Measurements from ENCODE around the gene FCGR3A. TPM values are rescaled to one million over a fixed set of nuclear protein-coding genes. Genes with fewer than 3 reads are reported as not detected.
"Not testable (repeated sequence)": the region's sequence is repeated elsewhere in the genome, so short reads cannot be mapped to it uniquely, and the experiment has no call there.

FCGR3A gene
- total and polyA plus RNA-seq, 3 donors from 2014 or later = 2.0 to 25.7 (median 5.5) TPM

DNA sequence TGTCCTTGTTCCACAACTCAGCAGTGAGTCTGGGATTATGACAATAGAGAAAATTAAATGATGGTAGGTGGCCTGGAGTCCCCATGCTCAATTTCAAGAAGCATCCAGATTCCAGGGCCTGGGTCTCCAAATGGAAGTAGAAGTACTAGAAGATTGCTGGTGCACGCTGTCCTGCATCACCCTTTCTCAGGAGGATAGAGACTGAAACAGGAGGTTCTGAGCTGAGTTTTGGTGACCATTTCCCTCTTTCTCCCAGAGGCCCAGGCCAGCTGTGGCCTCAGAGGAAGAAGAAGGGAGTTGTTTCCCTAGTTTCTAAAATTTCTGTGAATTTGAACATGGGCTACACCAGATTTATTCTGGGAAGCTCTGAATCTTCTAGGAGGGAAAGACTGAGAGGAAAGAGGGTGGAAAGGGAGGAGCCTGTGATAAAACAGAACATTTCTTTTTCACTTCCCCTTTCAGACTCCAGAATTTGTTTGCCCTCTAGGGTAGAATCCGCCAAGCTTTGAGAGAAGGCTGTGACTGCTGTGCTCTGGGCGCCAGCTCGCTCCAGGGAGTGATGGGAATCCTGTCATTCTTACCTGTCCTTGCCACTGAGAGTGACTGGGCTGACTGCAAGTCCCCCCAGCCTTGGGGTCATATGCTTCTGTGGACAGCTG is 31.4 kb upstream of the FCGR3A start:
- intact Hi-C loops (cut with DNase I; ENCODE audit: low total_unique reads); H3K4me1 ChIP-seq; H3K4me3 ChIP-seq; H3K9me3 ChIP-seq; H3K27ac ChIP-seq; H3K36me3 ChIP-seq (ENCODE audit: low read depth, missing control alignments); H3K27me3 ChIP-seq; DNase-seq: not testable (repeated sequence)
- WGBS, 2 donors = no CpG with 5 or more reads among the region's 4 CpGs

DNA sequence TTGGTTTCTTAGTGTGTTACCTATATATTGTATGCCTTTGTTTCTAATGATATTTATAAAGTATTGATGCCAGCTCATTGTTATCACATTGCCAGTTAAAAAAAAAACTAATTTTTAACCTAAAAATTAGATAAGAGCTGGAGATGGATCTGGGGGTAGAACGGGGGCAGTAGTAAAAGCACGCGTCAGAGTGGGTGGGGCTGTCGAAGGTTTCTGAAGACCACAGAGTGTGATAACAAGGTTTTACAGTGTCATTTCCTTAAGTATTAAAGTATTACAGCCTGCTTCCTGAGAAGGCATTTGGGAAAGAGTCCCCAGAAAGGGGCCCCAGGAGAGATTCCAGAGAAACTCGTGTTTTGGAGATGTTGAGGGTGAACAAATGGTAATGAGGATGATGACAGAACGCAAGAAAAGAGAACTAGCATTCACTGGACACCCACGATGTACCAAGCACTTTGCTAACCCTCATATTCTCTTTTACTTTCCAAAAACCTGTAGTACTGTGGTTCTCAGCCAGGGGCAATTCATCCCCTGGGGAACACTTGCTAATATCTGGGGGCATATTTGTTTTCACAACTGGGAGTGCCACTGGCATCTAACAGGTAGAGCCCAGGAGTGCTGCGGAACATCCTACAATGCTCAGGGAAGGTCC is 30.4 kb upstream of the FCGR3A start:
- H3K9me3 ChIP-seq; H3K27ac ChIP-seq; H3K4me3 ChIP-seq; H3K4me1 ChIP-seq; H3K36me3 ChIP-seq (ENCODE audit: low read depth, missing control alignments); intact Hi-C loops (cut with DNase I; ENCODE audit: low total_unique reads); H3K27me3 ChIP-seq; DNase-seq: not testable (repeated sequence)
- WGBS, 2 donors = no CpG with 5 or more reads among the region's 8 CpGs

DNA sequence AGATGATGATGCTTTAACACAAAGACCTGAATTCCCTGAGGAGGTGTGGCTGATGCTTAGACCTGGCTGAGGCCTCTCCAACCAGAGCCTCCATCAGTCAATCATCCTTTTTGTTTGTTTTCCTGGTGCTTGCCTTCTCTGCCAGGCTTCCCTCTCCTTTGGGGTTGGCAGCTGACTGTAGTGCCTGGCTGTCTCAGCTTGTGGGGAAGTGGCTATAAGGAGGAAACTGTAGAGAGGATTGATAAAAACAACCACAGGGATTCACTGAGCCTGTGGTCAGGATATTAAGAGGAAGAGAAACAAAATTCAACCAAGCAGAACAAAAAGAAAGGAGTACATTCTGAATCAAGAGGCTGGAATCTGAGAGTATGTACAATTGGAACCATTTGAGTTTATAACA is 27.1 kb upstream of the FCGR3A start:
- H3K36me3 ChIP-seq (ENCODE audit: low read depth, missing control alignments); H3K27ac ChIP-seq; intact Hi-C loops (cut with DNase I; ENCODE audit: low total_unique reads); H3K4me3 ChIP-seq; H3K4me1 ChIP-seq; DNase-seq; H3K27me3 ChIP-seq; H3K9me3 ChIP-seq: not testable (repeated sequence)

DNA sequence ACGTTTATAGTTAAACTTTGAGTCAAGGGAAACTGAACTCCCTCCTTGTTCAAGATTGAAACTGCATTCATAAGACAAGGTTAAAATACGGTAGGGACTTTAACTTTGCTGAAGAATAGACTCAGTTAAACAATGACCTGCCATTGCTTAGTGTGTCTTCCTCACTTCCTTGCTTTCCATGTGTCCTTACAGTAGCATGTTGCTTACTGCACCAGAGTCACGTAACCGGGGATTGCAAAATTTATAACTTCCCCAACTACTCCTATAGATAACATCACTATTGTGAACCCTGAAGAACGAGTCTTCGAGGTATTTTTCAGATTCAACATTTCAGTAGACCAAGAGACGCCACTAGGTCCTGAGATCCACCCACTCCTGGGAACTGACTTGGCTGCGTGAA is 22.1 kb upstream of the FCGR3A start:
- H3K27me3 ChIP-seq; H3K9me3 ChIP-seq; intact Hi-C loops (cut with DNase I; ENCODE audit: low total_unique reads); H3K4me1 ChIP-seq; DNase-seq; H3K27ac ChIP-seq; H3K4me3 ChIP-seq; H3K36me3 ChIP-seq (ENCODE audit: low read depth, missing control alignments): not testable (repeated sequence)
- WGBS, 2 donors = 79 to 100% methylated on average over 2 of the region's 8 CpGs

DNA sequence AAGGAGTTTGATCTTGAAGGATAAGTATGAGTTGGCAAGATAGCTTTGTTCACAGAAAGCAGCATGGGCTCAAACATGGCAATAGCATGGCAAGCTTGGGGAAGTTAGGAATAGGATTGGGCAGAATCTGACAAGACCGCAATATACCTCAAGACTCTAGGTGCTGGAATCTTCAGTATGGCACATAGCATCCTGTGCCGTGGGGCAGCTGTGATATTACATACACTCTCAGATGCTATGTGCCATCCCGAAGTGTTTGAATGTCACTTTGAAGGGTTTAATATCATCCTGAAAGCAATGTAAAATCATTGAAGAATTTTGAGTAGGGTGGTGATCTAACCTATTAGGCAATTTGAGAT is 17.0 kb upstream of the FCGR3A start:
- WGBS, 2 donors = 75 to 80% methylated on average over 1 of the region's 3 CpGs
- intact Hi-C loops (cut with DNase I; ENCODE audit: low total_unique reads); H3K4me3 ChIP-seq; H3K36me3 ChIP-seq (ENCODE audit: low read depth, missing control alignments); H3K27me3 ChIP-seq; DNase-seq; H3K9me3 ChIP-seq; H3K4me1 ChIP-seq; H3K27ac ChIP-seq: not testable (repeated sequence)

DNA sequence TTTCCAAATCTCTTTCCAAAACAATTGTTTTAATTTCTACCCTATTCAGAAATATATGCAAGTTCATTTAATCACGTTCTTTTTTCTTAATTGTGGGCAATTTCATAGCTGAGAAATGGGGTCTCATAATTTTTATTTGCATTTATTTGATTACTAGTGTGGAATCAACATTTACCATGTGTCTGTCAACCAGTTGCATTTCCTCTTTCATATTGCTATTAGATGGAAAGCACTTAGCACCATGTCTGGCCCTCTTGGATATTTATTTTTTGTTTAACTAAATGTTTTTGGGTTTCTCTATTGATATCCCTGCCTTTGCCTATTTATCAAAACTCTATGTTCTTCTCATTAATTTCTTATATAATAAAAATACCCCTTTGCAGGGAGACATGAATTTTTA is 13.9 kb upstream of the FCGR3A start:
- H3K36me3 ChIP-seq (ENCODE audit: low read depth, missing control alignments); H3K27ac ChIP-seq; H3K9me3 ChIP-seq; intact Hi-C loops (cut with DNase I; ENCODE audit: low total_unique reads); DNase-seq; H3K27me3 ChIP-seq; H3K4me1 ChIP-seq; H3K4me3 ChIP-seq: not testable (repeated sequence)
- 44 to 57% methylated on average over 1 of the region's 1 CpG for WGBS, 2 donors

DNA sequence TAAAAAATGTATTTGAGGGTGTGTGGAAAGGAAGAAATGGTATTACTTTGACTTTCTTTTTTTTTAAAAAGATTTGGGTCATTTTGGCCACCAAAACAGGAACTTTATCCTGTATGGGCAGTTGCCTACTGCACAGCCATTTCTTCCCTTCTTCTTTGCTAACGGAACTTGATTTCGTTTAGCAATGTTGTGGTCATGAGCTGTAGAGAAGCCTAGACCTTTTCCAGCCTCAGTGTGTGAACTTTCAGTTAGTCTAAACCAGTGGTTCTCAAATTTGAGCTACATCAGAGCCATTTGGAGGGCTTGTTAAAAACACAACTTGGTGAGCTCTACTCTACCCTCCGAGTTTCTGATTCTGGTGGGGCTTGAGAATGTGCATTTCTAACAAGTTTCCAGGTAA is 12.8 kb upstream of the FCGR3A start:
- H3K9me3 ChIP-seq; H3K4me3 ChIP-seq; H3K4me1 ChIP-seq; H3K27me3 ChIP-seq; DNase-seq; H3K36me3 ChIP-seq (ENCODE audit: low read depth, missing control alignments); intact Hi-C loops (cut with DNase I; ENCODE audit: low total_unique reads); H3K27ac ChIP-seq: not testable (repeated sequence)
- WGBS, 2 donors = 76 to 88% methylated on average over 3 of the region's 3 CpGs

DNA sequence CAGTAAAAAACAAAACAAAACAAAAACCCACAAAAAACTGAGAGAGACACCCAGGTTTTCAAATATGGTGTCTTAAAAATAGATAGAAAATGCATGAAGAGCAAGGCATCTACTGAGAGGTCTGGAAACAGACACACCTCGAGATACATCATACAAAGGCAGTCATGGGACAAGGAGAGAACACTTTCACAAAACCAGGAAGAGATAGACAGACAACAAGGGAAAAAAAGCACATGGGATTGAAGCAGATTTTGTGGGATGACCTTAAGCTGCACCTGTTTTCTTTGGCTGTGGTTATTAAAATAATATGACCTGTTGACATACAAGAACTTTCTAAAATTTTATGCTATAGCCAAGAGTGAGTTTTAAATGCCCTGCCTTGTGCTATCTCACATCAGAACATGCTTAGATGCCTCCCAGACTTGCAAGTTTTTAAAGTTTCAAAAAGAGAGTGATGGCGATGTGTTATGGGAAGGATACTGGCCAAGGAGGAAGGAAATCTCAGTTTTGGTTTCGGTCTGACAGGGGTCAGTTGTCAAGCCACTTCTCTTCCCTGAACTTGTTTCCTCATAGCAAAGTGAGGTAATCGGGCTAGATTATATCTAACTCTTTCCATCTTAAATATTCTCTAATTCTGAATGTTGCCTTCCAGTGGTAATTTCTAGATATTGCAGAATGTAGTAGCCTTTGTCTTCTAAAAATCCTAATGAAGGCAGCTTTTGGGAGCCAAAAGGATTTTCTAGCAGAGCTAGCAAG is 11.5 kb upstream of the FCGR3A start:
- H3K9me3 ChIP-seq; H3K27ac ChIP-seq; intact Hi-C loops (cut with DNase I; ENCODE audit: low total_unique reads); DNase-seq; H3K4me3 ChIP-seq; H3K4me1 ChIP-seq; H3K27me3 ChIP-seq; H3K36me3 ChIP-seq (ENCODE audit: low read depth, missing control alignments): not testable (repeated sequence)
- WGBS, 2 donors = 60 to 67% methylated on average over 4 of the region's 4 CpGs

DNA sequence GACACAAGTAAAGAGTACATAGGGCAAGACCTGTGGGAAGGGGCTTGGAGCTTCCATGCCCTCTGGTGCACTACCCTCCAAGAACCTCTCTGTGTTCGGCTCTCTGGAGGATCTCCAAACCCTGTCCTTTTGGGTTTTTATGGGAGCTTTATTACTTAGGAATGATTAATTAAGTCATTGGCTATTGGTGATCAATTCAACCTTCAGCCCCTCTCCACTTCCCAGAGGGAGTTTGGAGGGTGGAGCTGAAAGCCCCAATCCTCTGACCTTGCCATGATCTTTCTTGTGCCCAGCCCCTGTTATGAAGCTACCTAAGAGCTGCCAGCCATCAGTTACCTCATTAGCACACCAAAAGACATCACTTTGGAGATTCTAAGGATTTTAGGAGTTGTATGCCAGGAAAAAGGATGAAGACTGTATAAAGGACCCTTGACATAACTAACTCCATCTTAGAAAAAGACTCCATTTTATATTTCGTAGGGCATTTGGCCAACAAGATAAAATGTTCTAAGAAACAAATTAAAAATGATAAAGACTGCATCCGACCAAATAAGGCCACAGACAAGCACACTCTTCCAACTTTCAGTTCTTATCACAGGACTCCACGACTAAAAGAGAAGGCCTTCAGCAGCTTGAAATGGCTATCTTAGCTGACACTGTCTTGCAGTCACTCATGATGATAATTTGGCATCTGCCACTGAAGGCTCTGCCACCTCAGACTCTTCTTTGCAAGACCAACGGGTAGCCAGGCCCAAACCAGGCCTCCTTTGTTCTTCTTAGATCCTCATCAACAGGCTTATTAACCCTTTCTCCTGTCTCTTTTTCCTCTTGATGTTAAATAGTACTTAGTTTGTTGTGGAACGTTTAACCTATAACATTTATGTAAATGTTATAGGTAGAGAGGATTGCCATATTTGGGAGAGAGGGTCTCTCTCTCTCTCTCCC is 8.2 kb upstream of the FCGR3A start:
- H3K9me3 ChIP-seq; H3K27ac ChIP-seq; intact Hi-C loops (cut with DNase I; ENCODE audit: low total_unique reads); DNase-seq; H3K4me1 ChIP-seq; H3K4me3 ChIP-seq; H3K27me3 ChIP-seq; H3K36me3 ChIP-seq (ENCODE audit: low read depth, missing control alignments): not testable (repeated sequence)
- WGBS, 2 donors = 65 to 80% methylated on average over 2 to 5 of the region's 6 CpGs

DNA sequence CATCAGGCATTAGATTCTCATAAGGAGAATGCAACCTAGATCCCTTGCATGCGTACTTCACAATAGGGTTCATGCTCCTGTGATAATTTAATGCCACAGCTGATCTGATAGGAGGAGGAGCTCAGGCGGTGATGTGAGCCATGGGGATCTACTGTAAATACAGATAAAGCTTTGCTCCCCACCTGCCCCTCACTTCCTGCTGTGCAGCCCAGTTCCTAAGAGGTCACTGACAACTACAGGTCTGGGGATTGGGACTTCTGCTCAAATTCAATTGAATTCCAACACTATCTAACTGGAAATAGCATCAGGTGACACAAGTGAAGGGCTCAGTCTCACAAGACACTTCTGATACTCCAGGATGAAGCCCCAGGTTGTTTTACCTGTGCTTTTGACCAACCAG is 7.4 kb upstream of the FCGR3A start:
- H3K4me3 ChIP-seq; H3K9me3 ChIP-seq; H3K4me1 ChIP-seq; DNase-seq; intact Hi-C loops (cut with DNase I; ENCODE audit: low total_unique reads); H3K27ac ChIP-seq; H3K27me3 ChIP-seq; H3K36me3 ChIP-seq (ENCODE audit: low read depth, missing control alignments): not testable (repeated sequence)
- WGBS, 2 donors = 89% methylated on average over 2 of the region's 2 CpGs; no CpG with 5 or more reads in 1 of the 2 donors

DNA sequence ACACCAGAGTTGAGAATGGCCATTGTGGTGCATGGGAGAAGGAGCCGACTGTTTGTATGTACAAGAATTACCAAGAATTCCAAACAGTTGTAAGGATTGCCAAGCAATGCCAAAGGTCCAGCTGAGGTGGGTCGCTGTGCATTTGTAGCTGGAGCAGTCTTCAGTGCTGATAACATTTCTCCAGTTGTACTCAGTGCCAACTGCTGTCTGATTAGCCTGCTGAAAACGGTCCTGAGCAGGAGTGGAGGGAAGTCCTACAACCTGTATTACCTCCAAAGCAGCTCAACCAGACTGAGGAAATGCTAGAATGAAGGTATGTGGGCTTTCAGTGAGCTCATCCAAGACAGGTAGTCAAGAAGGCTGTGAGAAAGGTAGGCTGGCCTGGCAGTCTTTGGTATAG is 6.5 kb upstream of the FCGR3A start:
- H3K27ac ChIP-seq; DNase-seq; H3K36me3 ChIP-seq (ENCODE audit: low read depth, missing control alignments); H3K4me3 ChIP-seq; intact Hi-C loops (cut with DNase I; ENCODE audit: low total_unique reads); H3K4me1 ChIP-seq; H3K27me3 ChIP-seq; H3K9me3 ChIP-seq: not testable (repeated sequence)
- WGBS, 2 donors = 74 to 78% methylated on average over 3 of the region's 3 CpGs
